ENCODE measurements around the gene DHTKD1.

GRCh38 chr10:12165036-12165435 lies 96.3 kb downstream of the DHTKD1 start:
- TF ChIP-seq, protein P1, sequence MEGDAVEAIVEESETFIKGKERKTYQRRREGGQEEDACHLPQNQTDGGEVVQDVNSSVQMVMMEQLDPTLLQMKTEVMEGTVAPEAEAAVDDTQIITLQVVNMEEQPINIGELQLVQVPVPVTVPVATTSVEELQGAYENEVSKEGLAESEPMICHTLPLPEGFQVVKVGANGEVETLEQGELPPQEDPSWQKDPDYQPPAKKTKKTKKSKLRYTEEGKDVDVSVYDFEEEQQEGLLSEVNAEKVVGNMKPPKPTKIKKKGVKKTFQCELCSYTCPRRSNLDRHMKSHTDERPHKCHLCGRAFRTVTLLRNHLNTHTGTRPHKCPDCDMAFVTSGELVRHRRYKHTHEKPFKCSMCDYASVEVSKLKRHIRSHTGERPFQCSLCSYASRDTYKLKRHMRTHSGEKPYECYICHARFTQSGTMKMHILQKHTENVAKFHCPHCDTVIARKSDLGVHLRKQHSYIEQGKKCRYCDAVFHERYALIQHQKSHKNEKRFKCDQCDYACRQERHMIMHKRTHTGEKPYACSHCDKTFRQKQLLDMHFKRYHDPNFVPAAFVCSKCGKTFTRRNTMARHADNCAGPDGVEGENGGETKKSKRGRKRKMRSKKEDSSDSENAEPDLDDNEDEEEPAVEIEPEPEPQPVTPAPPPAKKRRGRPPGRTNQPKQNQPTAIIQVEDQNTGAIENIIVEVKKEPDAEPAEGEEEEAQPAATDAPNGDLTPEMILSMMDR (conservative IDR thresholded peaks at IDR 0.05; ENCODE audit: low read depth, low read length): no peak
- TF ChIP-seq EZH2 (IDR thresholded peaks at IDR 0.05; ENCODE audit: low read length, unreplicated experiment): no peak
